Smooth muscle cell (in vitro differentiated cells): ENCODE measurements around the gene AKR1E2. TPM values are rescaled to one million over a fixed set of nuclear protein-coding genes. Genes with fewer than 3 reads are reported as not detected.

Source experiments
- DNase-seq: peaks from one replicate; lab custom pipeline; 2025; ENCODE audit not compliant: unreplicated experiment; lab: John Stamatoyannopoulos, UW
- H2AFZ ChIP-seq: fragments of 200-600 bp; sonication (generic); 2 replicates; pipeline ENCODE4 v1.6.0; 2016; ENCODE audit warnings: antibody characterized with exemption, low read depth, mild to moderate bottlenecking
- H3F3A ChIP-seq: fragments of 200-600 bp; sonication (generic); 2 replicates; pipeline ENCODE4 v1.6.0; 2017; ENCODE audit warnings: antibody characterized with exemption, low read depth
- H3K27ac ChIP-seq: fragments of 200-600 bp; sonication (generic); 2 replicates; pipeline ENCODE4 v1.5.1; 2016; ENCODE audit warnings: low read depth, mild to moderate bottlenecking
- H3K27me3 ChIP-seq: fragments of 200-600 bp; sonication (generic); 2 replicates; pipeline ENCODE4 v1.6.1; 2016; ENCODE audit warnings: low read depth, mild to moderate bottlenecking
- H3K36me3 ChIP-seq: fragments of 200-600 bp; sonication (generic); 2 replicates; pipeline ENCODE4 v1.5.1; 2016; ENCODE audit warnings: low read depth
- H3K4me1 ChIP-seq: fragments of 200-600 bp; sonication (generic); 2 replicates; pipeline ENCODE4 v1.5.1; 2016; ENCODE audit warnings: low read depth
- H3K4me2 ChIP-seq: fragments of 200-600 bp; sonication (generic); 2 replicates; pipeline ENCODE4 v1.6.0; 2016; ENCODE audit warnings: mild to moderate bottlenecking
- H3K4me3 ChIP-seq: fragments of 200-600 bp; sonication (generic); 2 replicates; pipeline ENCODE4 v1.5.1; 2016; ENCODE audit warnings: mild to moderate bottlenecking
- H3K79me2 ChIP-seq: fragments of 200-600 bp; sonication (generic); 2 replicates; pipeline ENCODE4 v1.6.0; 2016; ENCODE audit warnings: low read depth, mild to moderate bottlenecking
- H3K9ac ChIP-seq: fragments of 200-600 bp; sonication (generic); 2 replicates; pipeline ENCODE4 v1.6.0; 2016; ENCODE audit warnings: low read depth
- H3K9me3 ChIP-seq: fragments of 200-600 bp; sonication (generic); replicated peaks from 2 replicates; pipeline ENCODE4 v1.5.1; 2016; ENCODE audit warnings: low read depth
- H4K20me1 ChIP-seq: fragments of 200-600 bp; sonication (generic); 2 replicates; pipeline ENCODE4 v1.6.0; 2016; ENCODE audit warnings: low read depth
- WGBS: methylation state at CpG from one replicate; pipeline ENCODE4 v1.1.7; 2016; ENCODE audit warnings: low lambda C conversion rate; 5-methylcytosine and 5-hydroxymethylcytosine counted together
- polyA plus RNA-seq: library from polyadenylated mRNA; unstranded; fragments of >200 nt; fragmentation: Nextera tagmentation; extraction: Ambion mirVana; gene quantifications from 2 replicates; pipeline ENCODE4 v1.2.1, GENCODE V29; 2016
- total RNA-seq: library from RNA; depleted of rRNA; stranded (reverse); fragments of >200 nt; gene quantifications from 2 replicates; pipeline ENCODE4 v1.2.3, GENCODE V29; 2014
- TF ChIP-seq, protein P1 (sequence below): fragments of 200-600 bp; sonication (generic); IDR thresholded peaks from 2 replicates; pipeline ENCODE4 v1.5.1; 2017; ENCODE audit warnings: borderline replicate concordance, mild to moderate bottlenecking, antibody characterized with exemption; ENCODE audit not compliant: insufficient read depth, poor library complexity, severe bottlenecking

Gene AKR1E2
- total and polyA plus RNA-seq, 2 experiments from 2014 or later, result 3.0 to 7.2 TPM

DNA sequence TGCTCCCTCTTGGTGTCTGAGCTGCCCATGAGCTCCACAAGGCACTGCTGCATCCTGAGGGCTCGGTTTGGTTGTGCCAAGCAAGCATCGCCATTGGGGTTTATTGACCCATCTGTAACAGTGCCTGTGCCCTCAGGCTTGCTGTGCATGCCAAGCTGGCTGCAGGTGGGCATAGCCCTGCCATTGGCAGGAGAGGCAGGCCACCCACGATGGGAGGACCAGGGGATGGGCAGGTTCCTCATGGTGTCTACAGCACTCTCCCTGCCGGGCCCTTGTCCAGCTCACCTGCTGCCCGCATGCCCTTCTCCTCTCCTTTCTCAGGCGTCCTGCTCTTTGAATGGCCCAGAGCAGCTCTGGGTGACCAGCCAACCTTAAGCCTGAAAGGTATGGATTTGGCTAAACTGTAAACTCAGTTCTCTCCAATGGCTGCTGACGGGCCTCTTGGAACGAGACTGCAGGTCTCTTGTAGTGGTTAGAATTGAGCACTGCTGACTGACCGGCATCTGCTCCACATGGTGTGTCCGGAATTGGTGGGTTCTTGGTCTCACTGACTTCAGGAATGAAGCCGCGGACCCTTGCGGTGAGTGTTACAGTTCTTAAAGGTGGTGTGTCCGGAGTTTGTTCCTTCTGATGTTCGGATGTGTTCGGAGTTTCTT, 17.6 kb downstream of the AKR1E2 start:
- TF ChIP-seq, protein P1, sequence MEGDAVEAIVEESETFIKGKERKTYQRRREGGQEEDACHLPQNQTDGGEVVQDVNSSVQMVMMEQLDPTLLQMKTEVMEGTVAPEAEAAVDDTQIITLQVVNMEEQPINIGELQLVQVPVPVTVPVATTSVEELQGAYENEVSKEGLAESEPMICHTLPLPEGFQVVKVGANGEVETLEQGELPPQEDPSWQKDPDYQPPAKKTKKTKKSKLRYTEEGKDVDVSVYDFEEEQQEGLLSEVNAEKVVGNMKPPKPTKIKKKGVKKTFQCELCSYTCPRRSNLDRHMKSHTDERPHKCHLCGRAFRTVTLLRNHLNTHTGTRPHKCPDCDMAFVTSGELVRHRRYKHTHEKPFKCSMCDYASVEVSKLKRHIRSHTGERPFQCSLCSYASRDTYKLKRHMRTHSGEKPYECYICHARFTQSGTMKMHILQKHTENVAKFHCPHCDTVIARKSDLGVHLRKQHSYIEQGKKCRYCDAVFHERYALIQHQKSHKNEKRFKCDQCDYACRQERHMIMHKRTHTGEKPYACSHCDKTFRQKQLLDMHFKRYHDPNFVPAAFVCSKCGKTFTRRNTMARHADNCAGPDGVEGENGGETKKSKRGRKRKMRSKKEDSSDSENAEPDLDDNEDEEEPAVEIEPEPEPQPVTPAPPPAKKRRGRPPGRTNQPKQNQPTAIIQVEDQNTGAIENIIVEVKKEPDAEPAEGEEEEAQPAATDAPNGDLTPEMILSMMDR, result no peak
- DNase-seq, result no peak
- Histone ChIP-seq H3K9ac (no peak overlapping the region), H3K27me3 (no peaks in the 10 kb centered on the region), H4K20me1 (no peaks in the 10 kb centered on the region), H3K79me2 (no peaks in the 10 kb centered on the region), H3K9me3 (no peaks in the 10 kb centered on the region), H3K27ac (no peak overlapping the region), H3F3A (peaks cover 6% of the 10 kb centered on the region), H3K4me2 (no peak overlapping the region), H3K4me1 (peaks cover 2% of the 10 kb centered on the region), H2AFZ (no peak overlapping the region), H3K36me3 (no peaks in the 10 kb centered on the region), H3K4me3 (no peak overlapping the region)
- 95% methylated on average over 16 of the region's 16 CpGs for WGBS

DNA sequence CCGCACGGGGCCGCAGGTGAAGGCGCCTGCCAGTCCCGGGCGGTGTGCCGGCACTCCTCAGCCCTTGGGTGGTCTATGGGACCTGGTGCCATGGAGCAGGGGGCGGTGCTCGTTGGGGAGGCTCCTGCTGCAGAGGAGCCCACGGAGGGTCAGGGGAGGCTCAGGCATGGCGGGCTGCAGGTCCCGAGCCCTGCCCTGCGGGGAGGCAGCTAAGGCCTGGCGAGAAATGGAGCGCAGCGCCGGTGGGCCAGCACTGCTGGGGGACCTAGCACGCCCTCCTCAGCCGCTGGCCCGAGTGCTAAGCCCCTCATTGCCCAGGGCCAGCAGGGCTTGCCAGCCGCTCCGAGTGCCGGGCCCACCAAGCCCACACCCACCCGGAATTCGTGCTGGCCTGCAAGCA, 18.9 kb downstream of the AKR1E2 start:
- peaks cover 10% of the 10 kb centered on the region for H3F3A ChIP-seq
- no peak for DNase-seq
- no peaks in the 10 kb centered on the region for H3K27me3 ChIP-seq
- no peaks in the 10 kb centered on the region for H4K20me1 ChIP-seq
- no peak overlapping the region for H3K9ac ChIP-seq
- over 99% methylated on average over 24 of the region's 25 CpGs for WGBS
- H3K4me1 ChIP-seq, result peaks cover 6% of the 10 kb centered on the region
- no peak overlapping the region for H3K4me2 ChIP-seq
- no peak overlapping the region for H3K4me3 ChIP-seq
- H3K9me3 ChIP-seq, result no peaks in the 10 kb centered on the region
- TF ChIP-seq, protein P1, result no peak
- no peaks in the 10 kb centered on the region for H3K36me3 ChIP-seq
- no peaks in the 10 kb centered on the region for H3K79me2 ChIP-seq
- no peak overlapping the region for H2AFZ ChIP-seq
- H3K27ac ChIP-seq, result no peak overlapping the region

DNA sequence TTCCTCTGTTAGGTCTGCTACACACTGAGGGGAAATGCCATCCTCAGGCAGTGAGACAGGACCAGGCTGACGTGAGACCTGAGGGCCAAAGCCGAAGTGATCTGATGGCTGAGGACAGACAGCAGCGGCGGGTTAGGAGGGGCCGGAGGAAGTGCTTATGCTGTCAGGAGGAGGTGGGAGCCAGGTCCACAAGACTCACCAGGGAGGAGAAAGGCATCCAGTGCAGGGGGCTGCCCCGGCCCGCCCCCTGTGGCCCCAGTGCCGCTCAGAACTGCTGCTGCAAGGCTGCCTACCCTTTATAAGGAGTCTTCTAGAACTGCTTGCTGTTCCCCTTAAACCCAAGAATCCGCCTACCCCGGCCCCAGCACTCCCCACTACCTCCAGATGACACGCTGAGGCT, 19.8 kb downstream of the AKR1E2 start:
- H3K27me3 ChIP-seq, result no peaks in the 10 kb centered on the region
- H3K9ac ChIP-seq, result no peak overlapping the region
- H3K9me3 ChIP-seq, result no peaks in the 10 kb centered on the region
- H4K20me1 ChIP-seq, result no peaks in the 10 kb centered on the region
- TF ChIP-seq, protein P1, result no peak
- no peaks in the 10 kb centered on the region for H3K79me2 ChIP-seq
- WGBS, result 98% methylated on average over 11 of the region's 11 CpGs
- H3F3A ChIP-seq, result peaks cover 10% of the 10 kb centered on the region
- DNase-seq, result no peak
- H3K4me1 ChIP-seq, result peaks cover 9% of the 10 kb centered on the region
- no peak overlapping the region for H3K4me3 ChIP-seq
- H3K27ac ChIP-seq, result no peak overlapping the region
- H3K4me2 ChIP-seq, result no peak overlapping the region
- H3K36me3 ChIP-seq, result no peaks in the 10 kb centered on the region
- H2AFZ ChIP-seq, result no peak overlapping the region

DNA sequence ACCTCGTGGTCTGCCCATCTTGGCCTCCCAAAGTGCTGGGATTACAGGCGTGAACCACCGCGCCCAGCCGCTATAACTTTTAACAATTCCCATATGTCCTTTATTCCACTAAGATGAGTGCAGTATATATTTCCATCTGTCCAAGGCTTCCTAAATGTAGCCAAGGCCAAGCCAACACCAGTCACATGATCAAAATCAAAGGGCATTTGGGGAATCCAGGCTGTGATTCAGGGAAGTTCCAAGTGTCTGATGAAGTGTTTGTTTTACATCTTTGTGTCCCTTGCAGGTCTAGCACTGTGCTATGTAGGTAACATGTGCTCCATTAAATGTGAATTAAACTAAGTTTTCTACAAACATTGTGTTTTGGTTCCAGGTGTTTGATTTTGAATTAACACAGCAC, 20.8 kb downstream of the AKR1E2 start:
- no peak for DNase-seq
- H3K4me2 ChIP-seq, result peak overlapping the region; percentile 67
- WGBS, result 88% methylated on average over 5 of the region's 5 CpGs
- no peaks in the 10 kb centered on the region for H3K27me3 ChIP-seq
- no peak overlapping the region for H3K4me3 ChIP-seq
- H3F3A ChIP-seq, result peaks cover 10% of the 10 kb centered on the region
- peaks cover 9% of the 10 kb centered on the region for H3K4me1 ChIP-seq
- H2AFZ ChIP-seq, result no peak overlapping the region
- H3K27ac ChIP-seq, result peak overlapping the region; percentile 92
- H4K20me1 ChIP-seq, result no peaks in the 10 kb centered on the region
- H3K9ac ChIP-seq, result no peak overlapping the region
- H3K9me3 ChIP-seq, result no peaks in the 10 kb centered on the region
- no peaks in the 10 kb centered on the region for H3K36me3 ChIP-seq
- no peaks in the 10 kb centered on the region for H3K79me2 ChIP-seq
- TF ChIP-seq, protein P1, result no peak
